Mesenchymal stem cell (in vitro differentiated cells and primary cell): ENCODE results near the gene PARD3.
"Not testable (repeated sequence)": the region's sequence is repeated elsewhere in the genome, so short reads cannot be mapped to it uniquely, and the experiment has no call there.

Experiments
- DNase-seq: peaks from one replicate; pipeline ENCODE4 v3.0.0-alpha.2; 2013
- H2AFZ ChIP-seq: one replicate; pipeline ENCODE4 v1.6.1; 2013; ENCODE audit warnings: low read depth, mild to moderate bottlenecking, control low read depth, inconsistent platforms, low read length, moderate library complexity
- H2AK5ac ChIP-seq: 2 replicates; pipeline ENCODE4 v1.6.1; 2013; ENCODE audit warnings: low read length, moderate library complexity, mild to moderate bottlenecking, inconsistent platforms; ENCODE audit not compliant: severe bottlenecking
- H2BK120ac ChIP-seq: one replicate; pipeline ENCODE4 v1.6.1; 2013; ENCODE audit warnings: low read depth, mild to moderate bottlenecking, inconsistent platforms, low read length, moderate library complexity
- H2BK12ac ChIP-seq, 2 experiments: one replicate each; pipeline ENCODE4 v1.6.1; 2013; ENCODE audit warnings: inconsistent platforms in 2 of 2, low read length in 2 of 2, mild to moderate bottlenecking in 2 of 2, moderate library complexity in 2 of 2, control low read depth in 1 of 2
- H2BK15ac ChIP-seq: one replicate; pipeline ENCODE4 v1.6.1; 2013; ENCODE audit warnings: mild to moderate bottlenecking, low read depth, inconsistent platforms; ENCODE audit not compliant: poor library complexity, severe bottlenecking
- H2BK5ac ChIP-seq: 2 replicates; pipeline ENCODE4 v1.6.1; 2013; ENCODE audit warnings: low read depth, mild to moderate bottlenecking, low read length, control low read depth, inconsistent platforms; ENCODE audit not compliant: poor library complexity, severe bottlenecking
- H3K14ac ChIP-seq, 2 experiments: one replicate each; pipeline ENCODE4 v1.6.1; 2013; ENCODE audit warnings: inconsistent platforms in 2 of 2, low read length in 2 of 2, control low read depth in 1 of 2, mild to moderate bottlenecking in 1 of 2, moderate library complexity in 1 of 2
- H3K18ac ChIP-seq, 2 experiments: one replicate each; pipeline ENCODE4 v1.6.1; 2013; ENCODE audit warnings: inconsistent platforms in 2 of 2, low read length in 2 of 2, control low read depth in 1 of 2, low read depth in 1 of 2, mild to moderate bottlenecking in 1 of 2
- H3K23ac ChIP-seq, 2 experiments: one replicate each; pipeline ENCODE4 v1.6.1; 2013; ENCODE audit warnings: inconsistent platforms in 2 of 2, low read length in 2 of 2, mild to moderate bottlenecking in 2 of 2, moderate library complexity in 2 of 2, control low read depth in 1 of 2
- H3K27ac ChIP-seq: 2 replicates; pipeline ENCODE4 v1.5.1; 2013; ENCODE audit warnings: mild to moderate bottlenecking, moderate library complexity, low read length, control low read depth, inconsistent platforms; ENCODE audit not compliant: poor library complexity, severe bottlenecking
- H3K27me3 ChIP-seq, 2 experiments: 2 replicates each; pipeline versions ENCODE4 v1.6.1 to v1.7.0; 2013; ENCODE audit warnings: low read length in 2 of 2, mild to moderate bottlenecking in 2 of 2, moderate library complexity in 2 of 2, control low read depth in 1 of 2, inconsistent platforms in 1 of 2; ENCODE audit not compliant: control insufficient read depth in 1 of 2, insufficient read depth in 1 of 2
- H3K36me3 ChIP-seq, 2 experiments: 2 replicates each; pipeline versions ENCODE4 v1.6.1 to v1.7.0; 2013; ENCODE audit warnings: low read length in 2 of 2, control low read depth in 1 of 2, inconsistent platforms in 1 of 2, low read depth in 1 of 2, mild to moderate bottlenecking in 1 of 2; ENCODE audit not compliant: insufficient read depth in 2 of 2, control insufficient read depth in 1 of 2
- H3K4ac ChIP-seq, 2 experiments: one replicate each; pipeline ENCODE4 v1.6.1; 2013; ENCODE audit warnings: inconsistent platforms in 2 of 2, low read length in 2 of 2, mild to moderate bottlenecking in 2 of 2, moderate library complexity in 2 of 2, control low read depth in 1 of 2, low read depth in 1 of 2
- H3K4me1 ChIP-seq: 2 replicates; pipeline ENCODE4 v1.6.1; 2013; ENCODE audit warnings: low read depth, low read length, control low read depth; ENCODE audit not compliant: control insufficient read depth, insufficient read depth
- H3K4me2 ChIP-seq: 2 replicates; pipeline ENCODE4 v1.6.1; 2013; ENCODE audit warnings: low read length, mild to moderate bottlenecking, inconsistent platforms; ENCODE audit not compliant: poor library complexity, severe bottlenecking
- H3K4me3 ChIP-seq, 2 experiments: 2 replicates each; pipeline versions ENCODE4 v1.5.1 to v1.7.0; 2013; ENCODE audit warnings: low read length in 2 of 2, mild to moderate bottlenecking in 2 of 2, control low read depth in 1 of 2, low read depth in 1 of 2; ENCODE audit not compliant: insufficient read depth in 1 of 2
- H3K79me1 ChIP-seq: replicated peaks from 2 replicates; pipeline ENCODE4 v1.6.1; 2013; ENCODE audit warnings: mild to moderate bottlenecking, control low read depth, low read length, inconsistent platforms; ENCODE audit not compliant: poor library complexity, severe bottlenecking
- H3K9ac ChIP-seq: 2 replicates; pipeline ENCODE4 v1.7.0; 2013; ENCODE audit warnings: mild to moderate bottlenecking, low read length, moderate library complexity
- H3K9me3 ChIP-seq: 2 replicates; pipeline ENCODE4 v1.7.0; 2013; ENCODE audit warnings: mild to moderate bottlenecking, low read length; ENCODE audit not compliant: control insufficient read depth
- H4K8ac ChIP-seq: one replicate; pipeline ENCODE4 v1.6.1; 2013; ENCODE audit warnings: inconsistent platforms, mild to moderate bottlenecking, low read length, moderate library complexity
- H4K91ac ChIP-seq: one replicate; pipeline ENCODE4 v1.6.1; 2013; ENCODE audit warnings: mild to moderate bottlenecking, low read length, inconsistent platforms
- WGBS: methylation state at CpG from one replicate; pipeline ENCODE4 v1.1.7; 2013; ENCODE audit warnings: mixed read lengths; 5-methylcytosine and 5-hydroxymethylcytosine counted together

The PARD3 gene

DNA sequence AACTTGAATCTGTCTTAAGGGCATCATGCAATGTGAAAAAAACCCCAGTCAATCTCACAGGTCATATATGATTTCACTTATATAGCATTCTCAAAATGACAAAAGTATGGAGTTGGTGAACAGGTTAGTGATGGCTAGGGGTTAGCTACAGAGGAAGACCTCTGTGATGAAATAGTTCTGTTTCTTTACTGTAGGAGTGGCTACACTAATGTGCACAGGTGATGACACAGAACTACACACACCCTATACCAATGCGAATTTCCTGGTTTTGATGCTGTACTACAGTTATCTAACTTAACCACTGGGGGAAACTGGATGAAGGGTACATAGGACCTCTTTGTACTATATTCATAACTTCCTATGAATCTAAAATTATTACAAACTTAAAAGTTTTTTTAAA, 541.8 kb downstream of the PARD3 start:
- peaks cover 3% of the 10 kb centered on the region in 2 experiments for H3K36me3 ChIP-seq
- H4K8ac ChIP-seq = no peak overlapping the region
- H3K4me2 ChIP-seq = no peak overlapping the region
- no peak overlapping the region for H3K23ac ChIP-seq
- H3K9ac ChIP-seq = no peak overlapping the region
- no peak overlapping the region for H3K14ac ChIP-seq
- H2BK12ac ChIP-seq = no peak overlapping the region
- H2AK5ac ChIP-seq = no peak overlapping the region
- H3K4me3 ChIP-seq = no peak overlapping the region
- H3K27ac ChIP-seq = no peak overlapping the region
- no peak overlapping the region for H2BK120ac ChIP-seq
- H3K4me1 ChIP-seq = peaks cover 3% of the 10 kb centered on the region
- no peak overlapping the region for H2BK15ac ChIP-seq
- no peak overlapping the region for H4K91ac ChIP-seq
- no CpG with 5 or more reads among the region's 1 CpG for WGBS
- DNase-seq = no peak
- H2AFZ ChIP-seq = no peak overlapping the region
- H2BK5ac ChIP-seq = no peak overlapping the region
- no peaks in the 10 kb centered on the region for H3K27me3 ChIP-seq
- no peak overlapping the region for H3K18ac ChIP-seq
- peaks cover 12% of the 10 kb centered on the region for H3K79me1 ChIP-seq
- no peaks in the 10 kb centered on the region for H3K9me3 ChIP-seq
- H3K4ac ChIP-seq = no peak overlapping the region

DNA sequence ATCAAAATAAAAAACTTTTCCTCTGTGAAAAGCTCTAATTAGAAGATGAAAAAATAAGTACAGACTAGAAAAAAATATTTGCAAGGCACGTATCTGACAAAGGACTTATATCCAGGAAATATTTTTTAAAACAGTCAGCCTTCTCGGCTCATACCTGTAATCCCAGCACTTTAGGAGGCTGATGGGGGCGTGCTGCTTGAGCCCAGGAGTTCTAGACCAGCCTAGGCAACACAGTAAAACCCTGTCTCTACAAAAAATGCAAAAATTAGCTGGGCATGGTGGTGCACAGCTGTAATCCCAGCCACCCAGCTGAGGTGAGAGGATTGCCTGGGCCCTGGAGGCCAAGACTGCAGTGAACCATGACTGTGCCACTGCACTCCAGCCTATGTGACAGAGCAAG, 542.8 kb downstream of the PARD3 start:
- no peak overlapping the region for H2AK5ac ChIP-seq
- WGBS = 94% methylated on average over 3 of the region's 3 CpGs
- H3K4me1 ChIP-seq = peaks cover 3% of the 10 kb centered on the region
- H3K23ac ChIP-seq = no peak overlapping the region
- no peak overlapping the region for H3K18ac ChIP-seq
- no peak overlapping the region for H2BK12ac ChIP-seq
- H2AFZ ChIP-seq = no peak overlapping the region
- H3K27me3 ChIP-seq = no peaks in the 10 kb centered on the region
- H3K9me3 ChIP-seq = no peaks in the 10 kb centered on the region
- peak overlapping the region; percentile 36 for H4K8ac ChIP-seq
- H3K4me2 ChIP-seq = no peak overlapping the region
- H2BK5ac ChIP-seq = no peak overlapping the region
- H4K91ac ChIP-seq = no peak overlapping the region
- no peak overlapping the region for H2BK120ac ChIP-seq
- H3K79me1 ChIP-seq = peaks cover 10% of the 10 kb centered on the region
- no peak overlapping the region for H3K9ac ChIP-seq
- peaks cover 3% of the 10 kb centered on the region in 2 experiments for H3K36me3 ChIP-seq
- no peak overlapping the region for H3K27ac ChIP-seq
- no peak overlapping the region for H3K14ac ChIP-seq
- H2BK15ac ChIP-seq = no peak overlapping the region
- H3K4me3 ChIP-seq = no peak overlapping the region
- no peak overlapping the region for H3K4ac ChIP-seq
- DNase-seq = no peak

DNA sequence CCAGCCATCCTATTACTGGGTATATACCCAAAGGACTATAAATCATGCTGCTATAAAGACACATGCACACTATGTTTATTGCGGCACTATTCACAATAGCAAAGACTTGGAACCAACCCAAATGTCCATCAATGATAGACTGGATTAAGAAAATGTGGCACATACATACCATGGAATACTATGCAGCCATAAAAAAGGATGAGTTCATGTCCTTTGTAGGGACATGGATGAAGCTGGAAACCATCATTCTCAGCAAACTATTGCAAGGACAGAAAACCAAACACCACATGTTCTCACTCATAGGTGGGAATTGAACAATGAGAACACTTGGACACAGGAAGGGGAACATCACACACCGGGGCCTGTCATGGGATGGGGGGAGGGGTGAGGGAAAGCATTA, 546.7 kb downstream of the PARD3 start:
- H2BK5ac ChIP-seq, H4K91ac ChIP-seq, H3K4me2 ChIP-seq, H3K36me3 ChIP-seq, H3K4me1 ChIP-seq, H3K9ac ChIP-seq, H2BK12ac ChIP-seq, H3K14ac ChIP-seq, H3K4ac ChIP-seq, H2AK5ac ChIP-seq, H3K23ac ChIP-seq, H2BK120ac ChIP-seq, H3K4me3 ChIP-seq, H3K9me3 ChIP-seq, H3K27ac ChIP-seq, DNase-seq, H2BK15ac ChIP-seq, H2AFZ ChIP-seq, H3K27me3 ChIP-seq, H3K18ac ChIP-seq, H4K8ac ChIP-seq: not testable (repeated sequence)
- peaks cover 18% of the 10 kb centered on the region for H3K79me1 ChIP-seq
- WGBS = 75% methylated on average over 1 of the region's 2 CpGs

DNA sequence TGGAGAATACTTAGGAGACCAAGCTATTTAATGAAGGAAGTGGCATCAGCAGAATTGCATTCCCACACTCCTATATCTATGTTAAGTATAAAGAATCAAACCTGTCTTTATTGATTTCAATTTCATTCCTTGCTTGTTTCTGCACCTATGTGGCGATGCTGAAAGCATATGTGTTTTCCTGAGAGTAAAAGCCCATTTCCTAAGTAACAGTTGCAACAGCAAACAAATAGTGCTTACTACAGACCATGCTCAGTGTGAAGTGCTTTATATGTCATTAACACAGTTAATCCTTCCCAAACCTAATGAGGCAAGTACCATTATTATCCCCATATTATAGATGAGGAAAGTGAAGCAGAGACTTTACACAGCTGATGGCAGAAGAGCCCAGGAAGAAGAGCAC, 552.1 kb downstream of the PARD3 start:
- Histone ChIP-seq H3K27ac (no peak overlapping the region), H3K9me3 (peaks cover 5% of the 10 kb centered on the region), H3K23ac (no peak overlapping the region), H3K4ac (no peak overlapping the region), H2AFZ (no peak overlapping the region), H3K14ac (no peak overlapping the region), H3K27me3 (no peaks in the 10 kb centered on the region), H3K4me3 (no peak overlapping the region), H3K18ac (no peak overlapping the region), H3K36me3 (peaks cover 0 to 2% of the 10 kb centered on the region in 2 experiments), H3K9ac (no peak overlapping the region), H2BK5ac (no peak overlapping the region), H3K79me1 (peaks cover 19% of the 10 kb centered on the region), H2BK12ac (no peak overlapping the region), H4K91ac (no peak overlapping the region), H2BK15ac (no peak overlapping the region), H4K8ac (no peak overlapping the region), H3K4me1 (no peaks in the 10 kb centered on the region), H3K4me2 (no peak overlapping the region), H2AK5ac (no peak overlapping the region), H2BK120ac (no peak overlapping the region)
- 91% methylated on average over 1 of the region's 1 CpG for WGBS
- DNase-seq = peak; percentile 40
